Lower lobe of right lung (tissue), 2 donors: ENCODE measurements around the gene NKD1. TPM values are rescaled to one million over a fixed set of nuclear protein-coding genes. Genes with fewer than 3 reads are reported as not detected.

Experiments
- ATAC-seq, 2 donors: fragments of 200-7000 bp; cut with Tn5 transposase; one replicate each; pipeline ENCODE4 v1.9.1; 2020 to 2022; ENCODE audit warnings: mild to moderate bottlenecking in 2 of 2, moderate library complexity in 2 of 2
- DNase-seq: peaks from one replicate; pipeline ENCODE4 v3.0.0-alpha.2; 2020
- H3K27ac ChIP-seq: fragments of 200-600 bp; one replicate; pipeline ENCODE4 v1.8.0; 2022
- H3K27me3 ChIP-seq: fragments of 200-600 bp; one replicate; pipeline ENCODE4 v1.8.0; 2022; ENCODE audit warnings: low read depth
- H3K36me3 ChIP-seq: fragments of 200-600 bp; one replicate; pipeline ENCODE4 v1.8.0; 2022; ENCODE audit warnings: mild to moderate bottlenecking
- H3K4me1 ChIP-seq: fragments of 200-600 bp; one replicate; pipeline ENCODE4 v1.8.0; 2022
- H3K4me3 ChIP-seq: fragments of 200-600 bp; one replicate; pipeline ENCODE4 v1.8.0; 2022; ENCODE audit warnings: mild to moderate bottlenecking
- H3K9me3 ChIP-seq: fragments of 200-600 bp; one replicate; pipeline ENCODE4 v1.8.0; 2022
- CTCF ChIP-seq: fragments of 200-600 bp; IDR thresholded peaks from one replicate; pipeline ENCODE4 v1.8.0; 2022; ENCODE audit warnings: antibody characterized with exemption, mild to moderate bottlenecking
- intact Hi-C: fragments of 100-400 bp; cut with DNase I; formaldehyde crosslinking; loops from one replicate; pipeline ENCODE4 v1.11.0; 2022
- total RNA-seq: library from RNA; stranded (reverse); fragmentation: NEBNext Ultra II Directional; extraction: Animal tissue kit (Norgen Biotek cat#: 25700); gene quantifications from one replicate; pipeline ENCODE4 v1.2.1, GENCODE V29; 2021
- donor health status: DM: no; HTN: yes; CAD: no; lungs with severe emphysema.

NKD1 gene
- total RNA-seq, 1 donor from 2014 or later, result 30.7 TPM

GRCh38 chr16:50642349-50642748 is 94.2 kb downstream of the NKD1 start:
- Histone ChIP-seq H3K4me1 (no peaks in the 10 kb centered on the region), H3K27ac (no peak overlapping the region), H3K4me3 (no peak overlapping the region), H3K27me3 (no peaks in the 10 kb centered on the region), H3K36me3 (no peaks in the 10 kb centered on the region), H3K9me3 (no peaks in the 10 kb centered on the region)
- intact Hi-C loops, result no loop called here
- no peak for DNase-seq
- TF ChIP-seq CTCF, result no peak
- ATAC-seq, result no peak

GRCh38 chr16:50643192-50643591 is 95.0 kb downstream of the NKD1 start:
- intact Hi-C loops, result no loop called here
- no peak for ATAC-seq
- Histone ChIP-seq H3K4me1 (no peaks in the 10 kb centered on the region), H3K27ac (no peak overlapping the region), H3K9me3 (no peaks in the 10 kb centered on the region), H3K4me3 (no peak overlapping the region), H3K36me3 (no peaks in the 10 kb centered on the region), H3K27me3 (no peaks in the 10 kb centered on the region)
- no peak for DNase-seq
- TF ChIP-seq CTCF, result no peak

GRCh38 chr16:50644245-50644644 is 96.0 kb downstream of the NKD1 start:
- TF ChIP-seq CTCF, result no peak
- peak in 1 of 2 donors; percentile 9 for ATAC-seq

GRCh38 chr16:50644729-50645128 is 96.5 kb downstream of the NKD1 start:
- Histone ChIP-seq H3K27ac (no peak overlapping the region), H3K9me3 (no peaks in the 10 kb centered on the region), H3K4me1 (no peaks in the 10 kb centered on the region), H3K4me3 (no peak overlapping the region), H3K27me3 (no peaks in the 10 kb centered on the region), H3K36me3 (no peaks in the 10 kb centered on the region)
- peak; percentile 29 for TF ChIP-seq CTCF
- DNase-seq, result no peak
- intact Hi-C loops, result no loop called here
- peak; percentile 36 to 47 for ATAC-seq

More at GRCh38 chr16:50644245-50644644, 96.0 kb downstream of the NKD1 start:
- intact Hi-C loops, result no loop called here
- Histone ChIP-seq H3K36me3 (no peaks in the 10 kb centered on the region), H3K4me3 (no peak overlapping the region), H3K9me3 (no peaks in the 10 kb centered on the region), H3K27ac (no peak overlapping the region), H3K4me1 (no peaks in the 10 kb centered on the region), H3K27me3 (no peaks in the 10 kb centered on the region)
- no peak for DNase-seq

DNA sequence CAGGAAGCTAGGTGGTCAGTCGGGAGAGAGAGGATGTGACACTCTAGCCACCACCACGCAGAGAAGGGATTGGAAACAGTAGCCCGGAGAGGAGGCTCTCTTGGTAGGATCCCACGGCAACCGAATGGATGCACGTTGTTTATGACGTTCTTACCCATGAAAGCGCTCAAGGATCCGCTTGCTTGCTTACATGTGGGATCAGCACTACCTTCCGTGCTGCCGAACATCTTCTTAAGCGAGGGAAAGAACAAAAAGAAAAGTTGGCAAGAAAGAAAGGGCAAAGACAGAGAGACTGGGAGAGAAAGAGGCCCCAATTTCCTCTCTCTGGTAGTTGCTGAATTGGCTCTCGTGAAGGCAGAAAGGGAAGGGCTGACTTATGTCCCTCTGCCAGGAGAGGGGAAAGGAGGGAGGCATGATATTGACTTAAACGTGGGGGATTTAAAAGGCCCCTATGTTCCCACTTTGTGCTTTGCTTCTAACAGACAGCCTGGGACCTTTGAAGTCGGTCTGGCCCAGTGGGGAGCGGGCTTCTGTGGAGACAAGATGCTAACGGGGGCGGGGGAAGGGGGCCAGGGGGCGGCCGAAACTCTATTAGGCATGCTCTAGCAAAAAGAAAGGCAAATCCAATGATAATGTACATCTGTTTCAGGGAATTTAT is 97.5 kb downstream of the NKD1 start:
- Histone ChIP-seq H3K9me3 (no peaks in the 10 kb centered on the region), H3K27ac (no peak overlapping the region), H3K4me1 (no peaks in the 10 kb centered on the region), H3K36me3 (no peaks in the 10 kb centered on the region), H3K4me3 (no peak overlapping the region), H3K27me3 (no peaks in the 10 kb centered on the region)
- DNase-seq (no peak), ATAC-seq (no peak)
- intact Hi-C loops, result no loop called here
- TF ChIP-seq CTCF, result no peak
